NOMO-1 (cell line): ENCODE results near the gene NOTCH1.
"Not testable (repeated sequence)": the region's sequence is repeated elsewhere in the genome, so short reads cannot be mapped to it uniquely, and the experiment has no call there.

Source experiments
- DNase-seq, 2 experiments: peaks; one replicate each; lab custom pipeline; 2025; ENCODE audit not compliant: unreplicated experiment in 2 of 2; lab: John Stamatoyannopoulos, UW

NOTCH1 gene

DNA sequence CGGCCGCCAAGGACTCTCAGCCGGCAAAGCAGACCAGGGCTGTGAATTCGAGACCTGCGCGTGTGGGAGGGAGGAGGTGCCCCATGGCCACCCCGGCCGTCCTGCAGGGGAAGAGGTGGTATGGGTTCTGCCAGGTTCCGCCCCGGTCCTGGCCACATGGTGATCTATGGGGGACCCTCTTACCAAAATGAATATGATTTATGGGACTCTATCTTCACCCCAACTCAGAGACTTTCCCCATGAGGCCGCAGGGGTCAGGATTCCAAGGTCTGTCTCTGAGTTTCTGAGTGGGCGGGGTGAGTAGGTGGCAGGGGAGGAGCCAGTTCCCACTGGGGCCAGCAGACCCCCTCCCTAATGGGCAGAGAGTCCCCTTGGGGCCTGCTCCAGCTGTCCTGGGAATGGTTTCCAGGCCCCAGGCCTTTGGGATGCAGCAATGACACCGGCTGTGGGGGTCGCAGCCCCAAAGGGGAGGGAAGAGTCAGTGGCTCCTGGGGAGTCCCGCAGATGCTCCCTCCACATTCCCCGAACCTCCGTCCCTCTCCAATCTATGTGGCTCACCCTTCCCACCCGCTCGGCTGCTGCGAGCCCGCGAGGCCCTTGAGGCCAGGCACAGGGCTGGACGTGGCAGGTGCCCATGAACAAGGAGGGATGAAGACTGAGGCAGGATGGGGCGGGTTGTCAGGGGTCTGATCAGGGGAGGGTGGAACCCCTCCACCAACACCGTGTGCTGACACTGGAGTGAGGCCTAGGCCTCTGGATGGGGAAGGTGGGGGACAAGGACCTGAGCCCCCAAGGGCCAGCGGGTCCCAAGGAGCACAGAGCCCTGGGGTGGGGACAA, 20.1 kb upstream of the NOTCH1 start:
- DNase-seq, result no peak

- no peak for DNase-seq
Measured at GRCh38 chr9:136565086-136565714, 19.4 kb upstream of the NOTCH1 start.

- DNase-seq, result peak; percentile 94 to 98
Measured at GRCh38 chr9:136564379-136564988, 18.6 kb upstream of the NOTCH1 start.

DNA sequence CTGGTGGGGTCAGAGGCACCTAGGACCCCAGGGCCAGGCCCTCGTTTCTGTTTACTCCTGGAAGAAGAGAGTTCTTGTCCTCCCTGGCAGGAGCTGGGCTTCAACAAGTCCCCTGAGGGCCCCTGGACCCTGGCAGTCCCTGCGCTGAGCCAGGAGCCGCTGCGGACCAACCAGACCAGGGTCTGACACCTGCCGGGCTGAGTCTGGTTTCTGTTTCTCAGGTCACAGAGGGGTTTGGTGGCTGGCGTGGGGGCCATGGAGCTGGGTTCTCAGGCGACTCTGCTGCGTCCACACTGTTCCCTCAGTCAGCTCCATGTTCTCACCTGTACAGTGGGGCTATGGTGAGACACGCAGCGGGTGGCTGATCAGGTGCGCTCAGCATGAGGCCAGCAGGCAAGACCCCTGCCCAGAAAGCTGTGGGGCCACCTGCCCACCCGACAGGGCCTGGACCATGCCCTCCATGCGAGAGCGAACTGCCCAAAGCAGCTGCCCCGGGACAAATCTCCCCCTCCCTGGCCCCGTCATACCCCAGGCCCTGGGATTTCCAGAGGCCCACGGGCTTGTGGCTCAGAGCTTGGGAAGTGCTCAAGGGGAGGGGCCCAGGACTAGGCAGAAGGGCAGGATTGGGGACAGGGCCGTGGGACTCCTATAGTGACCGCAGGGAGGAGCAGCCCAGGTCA, 17.9 kb upstream of the NOTCH1 start:
- DNase-seq, result no peak

DNA sequence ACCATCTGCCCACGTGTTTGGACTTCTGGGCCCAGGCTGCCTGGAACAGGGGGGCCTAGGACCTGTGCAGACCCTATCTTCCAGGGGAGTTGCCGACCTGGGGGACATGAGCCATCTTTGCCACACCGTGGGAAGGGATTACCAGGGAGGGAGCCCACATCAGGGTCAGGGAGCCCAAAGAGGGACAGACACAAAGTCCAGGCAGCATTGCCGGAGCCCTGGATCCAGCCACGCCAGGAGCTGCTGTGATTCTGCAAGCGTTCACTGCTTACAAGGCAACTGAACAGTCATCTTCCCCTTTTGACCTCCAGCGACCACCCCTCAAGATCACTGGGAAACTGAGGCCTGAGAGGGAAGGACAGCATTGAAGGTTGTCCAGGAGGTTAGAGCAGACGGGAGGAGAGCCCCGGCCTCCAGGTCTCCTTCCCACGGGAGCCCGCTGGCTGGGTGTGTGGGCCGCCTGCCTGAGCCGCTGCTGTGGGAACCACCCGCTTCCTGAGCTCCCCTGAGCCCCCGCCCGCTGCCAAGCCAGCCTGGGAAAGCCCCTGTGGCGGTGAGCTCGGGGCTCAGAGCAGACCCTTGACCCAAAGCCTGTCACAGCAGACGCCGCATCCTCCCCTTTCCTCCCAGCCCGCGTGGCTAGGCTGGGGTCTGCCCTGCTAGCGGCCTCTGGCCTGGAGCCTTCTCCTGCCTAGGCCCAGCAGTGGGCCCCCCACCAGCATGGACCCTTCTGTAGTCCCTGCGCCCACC, 17.1 kb upstream of the NOTCH1 start:
- DNase-seq, result no peak

GRCh38 chr9:136561779-136562178, 15.9 kb upstream of the NOTCH1 start:
- no peak for DNase-seq

DNA sequence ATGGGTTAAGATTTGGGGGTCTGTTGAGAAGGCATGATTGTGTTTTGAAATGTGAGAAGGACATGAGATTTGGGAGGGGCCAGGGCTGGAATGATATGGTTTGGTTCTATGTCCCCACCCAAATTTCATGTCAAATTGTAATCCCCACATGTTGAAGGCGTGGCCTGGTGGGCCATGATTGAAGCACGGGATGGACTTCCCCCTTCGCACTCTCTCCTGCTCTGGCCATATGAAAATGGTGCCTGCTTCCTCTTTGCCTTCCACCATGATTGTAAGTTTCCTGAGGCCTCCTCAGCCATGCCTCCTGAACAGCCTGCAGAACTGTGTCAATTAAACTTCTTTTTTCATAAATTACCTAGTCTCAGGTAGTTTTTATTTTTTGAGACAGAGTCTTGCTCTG, 14.7 kb upstream of the NOTCH1 start:
- peak; percentile 57 to 70 for DNase-seq

GRCh38 chr9:136559371-136559770, 13.5 kb upstream of the NOTCH1 start:
- DNase-seq, result not testable (repeated sequence)

DNA sequence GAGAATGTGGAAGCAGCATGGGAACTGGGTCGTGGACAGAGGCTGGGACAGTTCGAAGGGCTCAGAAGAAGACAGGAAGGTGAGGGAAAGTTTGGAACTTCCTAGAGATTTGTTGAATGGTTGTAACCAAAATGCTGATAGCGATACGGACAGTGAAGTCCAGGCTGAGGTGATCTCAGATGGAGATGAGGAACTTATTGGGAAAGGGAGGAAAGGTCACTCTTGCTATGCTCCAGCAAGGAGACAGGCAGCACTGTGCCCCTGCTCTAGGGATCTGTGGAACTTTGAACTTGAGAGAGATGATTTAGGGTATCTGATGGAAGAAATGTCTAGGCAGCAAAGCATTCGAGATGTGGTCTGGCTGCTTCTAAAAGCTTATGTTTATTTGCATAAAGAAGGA, 13.0 kb upstream of the NOTCH1 start:
- DNase-seq, result not testable (repeated sequence)

DNA sequence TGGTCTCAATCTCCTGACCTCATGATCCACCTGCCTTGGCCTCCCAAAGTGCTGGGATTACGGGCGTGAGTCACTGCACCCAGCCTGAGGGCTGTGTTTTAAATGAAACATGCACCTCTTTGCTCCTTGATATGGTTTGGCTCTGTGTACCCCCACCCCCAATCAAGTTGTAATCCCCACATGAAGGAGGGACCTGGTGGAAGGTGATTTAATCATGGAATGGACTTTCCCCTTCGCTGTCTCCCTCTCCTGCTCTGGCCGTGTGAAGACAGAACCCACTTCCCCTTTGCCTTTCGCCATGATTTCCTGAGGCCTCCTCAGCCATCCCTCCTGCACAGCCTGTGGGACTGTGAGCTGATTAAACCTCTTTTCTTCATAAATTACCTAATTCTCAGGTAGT, 12.5 kb upstream of the NOTCH1 start:
- peak; percentile 66 to 83 for DNase-seq

DNA sequence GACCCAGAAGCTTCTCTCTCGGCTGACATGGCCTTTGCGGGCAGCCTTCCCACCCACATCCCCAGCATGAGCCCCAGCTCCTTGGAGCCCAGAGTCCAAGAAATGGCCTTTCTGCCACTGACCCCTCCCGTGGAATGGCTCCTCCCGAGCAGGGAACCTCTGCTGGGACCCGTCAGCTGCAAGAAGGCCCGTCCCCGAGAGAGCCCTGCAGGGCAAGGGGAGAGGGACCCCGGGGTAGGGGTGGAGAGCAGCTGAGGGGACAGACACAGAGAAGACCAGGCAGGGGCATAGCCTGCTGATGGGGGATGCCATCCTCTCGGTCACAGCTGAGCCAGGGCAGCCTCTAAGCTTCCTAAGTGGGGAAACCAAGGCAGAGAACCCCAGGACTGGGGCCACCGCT, 11.2 kb upstream of the NOTCH1 start:
- no peak for DNase-seq

DNA sequence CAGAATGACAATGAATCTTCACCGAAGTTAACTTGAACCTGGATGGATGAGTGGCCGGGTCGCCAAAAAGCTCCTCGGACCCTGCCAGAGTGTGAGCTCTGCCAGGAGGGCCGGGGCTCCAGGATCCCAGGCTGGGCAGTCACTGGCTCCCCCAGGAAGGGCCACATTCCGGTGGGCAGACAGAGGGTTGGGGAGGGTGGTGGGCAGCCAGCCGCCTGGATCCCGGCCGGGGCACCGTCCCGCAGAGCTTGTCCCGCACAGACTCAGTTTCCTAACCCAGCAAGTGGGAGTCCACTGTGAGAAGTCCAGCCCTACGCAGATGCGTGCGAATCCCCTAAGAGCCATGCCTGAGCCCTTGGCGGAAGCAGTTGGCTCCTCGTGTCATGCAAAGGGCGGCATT, 10.3 kb upstream of the NOTCH1 start:
- no peak for DNase-seq

DNA sequence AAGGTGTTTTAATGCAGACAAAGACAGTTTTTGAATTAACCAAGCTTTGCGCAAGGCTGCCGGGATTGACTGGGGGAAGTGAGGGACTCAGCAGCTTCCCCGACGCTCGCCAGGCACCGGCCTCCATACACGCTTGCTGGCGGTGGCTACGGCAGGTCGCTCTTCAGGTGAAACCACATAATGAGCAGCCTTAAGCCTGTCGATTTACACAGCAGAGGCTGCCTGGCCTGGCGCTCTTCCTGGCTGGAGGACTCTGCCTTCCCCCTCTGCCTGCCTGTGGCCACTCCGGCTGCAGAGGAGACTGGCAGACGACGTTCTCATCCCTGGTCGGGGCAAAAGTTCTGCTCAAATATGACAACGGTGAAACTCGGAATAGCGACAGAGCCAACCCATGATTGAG, 9.0 kb upstream of the NOTCH1 start:
- DNase-seq, result no peak

GRCh38 chr9:136553581-136553980, 7.7 kb upstream of the NOTCH1 start:
- DNase-seq, result no peak

DNA sequence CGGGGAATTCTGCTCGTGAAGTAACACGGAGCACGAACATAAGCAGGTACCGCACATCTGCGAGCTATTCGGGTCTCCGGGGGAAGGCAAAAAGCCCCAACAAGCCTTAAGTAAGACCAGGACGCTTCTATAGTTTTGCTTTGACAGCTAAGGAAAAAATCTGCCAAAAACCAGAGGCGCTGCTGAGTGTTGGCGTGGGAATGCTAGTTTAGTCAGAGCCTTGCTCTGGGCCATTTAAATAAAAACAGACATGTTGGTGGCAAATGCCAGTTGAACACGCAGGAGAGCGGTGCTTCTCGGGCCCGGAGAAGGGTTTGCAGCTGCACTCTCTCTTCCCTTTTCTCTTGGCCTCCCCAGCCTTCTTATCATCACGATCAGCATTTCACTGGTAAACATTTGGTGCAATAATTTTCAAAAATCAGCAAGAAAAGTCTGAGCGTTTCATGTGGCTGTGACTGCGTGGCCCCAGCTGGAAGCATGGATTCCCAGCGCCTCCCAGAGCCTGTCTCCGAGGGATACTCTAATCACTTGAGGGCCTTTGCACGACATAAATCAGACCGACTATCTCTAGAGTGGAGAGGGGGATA, 6.4 kb upstream of the NOTCH1 start:
- DNase-seq, result peak; percentile 89

GRCh38 chr9:136551401-136552116, 5.7 kb upstream of the NOTCH1 start:
- DNase-seq, result peak; percentile 13 to 31

DNA sequence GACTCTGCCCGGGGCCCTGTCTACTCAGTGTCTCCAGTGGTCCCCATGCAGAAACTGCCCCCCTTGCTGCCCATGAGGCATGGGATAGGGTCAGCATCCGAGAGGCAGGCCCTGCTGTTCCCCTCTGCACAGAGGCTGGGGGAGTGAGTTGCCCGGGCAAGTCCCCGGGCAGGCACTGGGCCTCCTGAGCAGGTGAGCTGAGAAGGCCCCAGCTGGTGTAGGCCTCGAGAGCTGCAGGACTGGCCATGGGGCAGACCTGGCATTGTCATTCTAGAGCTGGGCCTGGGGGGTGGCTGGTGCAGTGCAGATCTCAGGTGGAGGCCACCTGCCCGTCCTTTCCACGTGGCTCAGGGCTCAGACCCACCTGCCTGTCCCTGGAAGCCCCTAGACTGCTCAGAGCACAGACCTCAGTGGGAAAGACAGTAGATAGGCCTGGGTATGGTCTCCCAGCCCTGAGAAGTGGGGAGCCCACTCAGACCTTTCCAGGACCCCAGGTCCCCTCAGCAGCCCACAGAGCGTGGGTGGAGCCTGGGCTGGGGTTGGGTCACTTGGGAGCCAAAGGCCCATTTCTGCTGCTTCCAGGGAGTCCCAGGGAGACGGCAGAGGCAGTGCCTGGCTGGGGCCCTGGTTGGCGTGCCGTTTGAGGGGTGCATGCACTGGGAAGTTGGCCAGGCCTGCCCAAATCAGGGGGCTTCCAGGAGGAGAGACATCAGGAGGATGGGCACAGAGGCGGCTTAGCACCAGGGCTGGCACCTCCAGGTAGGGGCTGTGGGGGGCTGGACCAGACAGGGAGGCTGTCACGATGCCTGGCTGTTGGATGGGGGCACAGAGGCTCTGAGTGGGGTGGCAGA, 4.8 kb upstream of the NOTCH1 start:
- no peak for DNase-seq

GRCh38 chr9:136549010-136549980, 3.4 kb upstream of the NOTCH1 start:
- DNase-seq, result no peak
